Stimulated activated CD8-positive, alpha-beta memory T cell treated with anti-CD3 and anti-CD28 coated beads, Interleukin-12 subunit alpha, Interleukin-12 subunit beta, amount 100 ng/mL, for 24 hours (primary cell): ENCODE results near the gene C17orf100.

ENCODE experiments used
- DNase-seq: peaks from one replicate; pipeline ENCODE4 v3.0.0-alpha.2; 2020; ENCODE audit errors: extremely low read depth

Gene C17orf100

GRCh38 chr17:6651354-6651918 lies at the start of gene C17orf100, which contains the start of gene MED31:
C17orf100 (plus strand) TSS chr17:6651762; CDS start chr17:6651914, 152 bp downstream.
MED31 (minus strand) TSS chr17:6651605; CDS start chr17:6651528, 77 bp downstream.
- peak; percentile 87 for DNase-seq

GRCh38 chr17:6602141-6602540 lies 49.4 kb upstream of the C17orf100 start:
- no peak for DNase-seq

GRCh38 chr17:6603744-6604325 lies 47.7 kb upstream of the C17orf100 start:
- no peak for DNase-seq

GRCh38 chr17:6605142-6605541 lies 46.4 kb upstream of the C17orf100 start:
- no peak for DNase-seq

- DNase-seq = no peak
Measured at GRCh38 chr17:6608321-6608720, 43.2 kb upstream of the C17orf100 start.

GRCh38 chr17:6610011-6610410 lies 41.6 kb upstream of the C17orf100 start:
- no peak for DNase-seq

- no peak for DNase-seq
Measured at GRCh38 chr17:6611231-6611630, 40.3 kb upstream of the C17orf100 start.

- DNase-seq = no peak
Measured at GRCh38 chr17:6623941-6624340, 27.6 kb upstream of the C17orf100 start.

GRCh38 chr17:6626616-6627015 lies 24.9 kb upstream of the C17orf100 start:
- no peak for DNase-seq

GRCh38 chr17:6627019-6627418 lies 24.5 kb upstream of the C17orf100 start:
- DNase-seq = no peak

GRCh38 chr17:6630390-6630789 lies 21.2 kb upstream of the C17orf100 start:
- no peak for DNase-seq

GRCh38 chr17:6632530-6632929 lies 19.0 kb upstream of the C17orf100 start:
- no peak for DNase-seq

GRCh38 chr17:6633263-6633662 lies 18.3 kb upstream of the C17orf100 start:
- DNase-seq = no peak

GRCh38 chr17:6636105-6636504 lies 15.5 kb upstream of the C17orf100 start:
- DNase-seq = no peak

- no peak for DNase-seq
Measured at GRCh38 chr17:6636616-6637457, 14.7 kb upstream of the C17orf100 start.

- DNase-seq = no peak
Measured at GRCh38 chr17:6637458-6637840, 14.1 kb upstream of the C17orf100 start.

- DNase-seq = no peak
Measured at GRCh38 chr17:6638046-6638908, 13.3 kb upstream of the C17orf100 start.

- DNase-seq = no peak
Measured at GRCh38 chr17:6639014-6639585, 12.5 kb upstream of the C17orf100 start.

- no peak for DNase-seq
Measured at GRCh38 chr17:6639586-6640535, 11.7 kb upstream of the C17orf100 start.

- peak; percentile 86 for DNase-seq
Measured at GRCh38 chr17:6640536-6641246, 10.9 kb upstream of the C17orf100 start, which contains the start of the genes KIAA0753 and TXNDC17. KIAA0753 (minus strand) TSS chr17:6640711; CDS start chr17:6635103, 5,608 bp downstream. TXNDC17 (plus strand) TSS chr17:6641060; CDS start chr17:6641083, 23 bp downstream.
